ENCODE measurements around the gene COX6B1.
"Not testable (repeated sequence)": the region's sequence is repeated elsewhere in the genome, so short reads cannot be mapped to it uniquely, and the experiment has no call there.

The COX6B1 gene, protein sequence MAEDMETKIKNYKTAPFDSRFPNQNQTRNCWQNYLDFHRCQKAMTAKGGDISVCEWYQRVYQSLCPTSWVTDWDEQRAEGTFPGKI

GRCh38 chr19:35648017-35648961, at the start of gene COX6B1:
COX6B1 (plus strand) TSS chr19:35648323; CDS start chr19:35651244, 2,921 bp downstream.
- no peaks in the 10 kb centered on the region for H3K9me3 ChIP-seq (ENCODE audit: insufficient read depth, low read depth, low read length)
- H3K4me1 ChIP-seq (ENCODE audit: insufficient read depth, low read length) = peaks cover 9% of the 10 kb centered on the region; the same call in 1 of the 2 replicates
- peaks cover 13% of the 10 kb centered on the region for H3K36me3 ChIP-seq (ENCODE audit: insufficient read depth, low read depth, low read length)
- peak within 1 kb of the TSS; percentile 98 for H3K4me3 ChIP-seq (ENCODE audit: low read length)
- no peak within 1 kb of the TSS for H3K27ac ChIP-seq (ENCODE audit: low read length)
- peak within 1 kb of the TSS; percentile 88; the same call in 1 of the 2 replicates for H3K9ac ChIP-seq (ENCODE audit: low read depth, low read length)
- H3K27me3 ChIP-seq (ENCODE audit: insufficient read depth, low read length) = peaks cover 17% of the 10 kb centered on the region

- Histone ChIP-seq H3K9ac (ENCODE audit: low read depth, low read length) (no peak overlapping the region), H3K9me3 (ENCODE audit: insufficient read depth, low read depth, low read length) (no peaks in the 10 kb centered on the region), H3K4me3 (ENCODE audit: low read length) (no peak overlapping the region), H3K27ac (ENCODE audit: low read length) (no peak overlapping the region), H3K36me3 (ENCODE audit: insufficient read depth, low read depth, low read length) (no peaks in the 10 kb centered on the region), H3K27me3 (ENCODE audit: insufficient read depth, low read length) (no peaks in the 10 kb centered on the region; the same call in 1 of the 2 replicates), H3K4me1 (ENCODE audit: insufficient read depth, low read length) (no peaks in the 10 kb centered on the region)
These were observed 46.2 kb upstream of the COX6B1 start for GRCh38 chr19:35601971-35602370.

GRCh38 chr19:35604436-35604835, 43.7 kb upstream of the COX6B1 start:
- not testable (repeated sequence) for H3K9ac ChIP-seq (ENCODE audit: low read depth, low read length); H3K4me1 ChIP-seq (ENCODE audit: insufficient read depth, low read length); H3K27ac ChIP-seq (ENCODE audit: low read length); H3K9me3 ChIP-seq (ENCODE audit: insufficient read depth, low read depth, low read length); H3K4me3 ChIP-seq (ENCODE audit: low read length); H3K36me3 ChIP-seq (ENCODE audit: insufficient read depth, low read depth, low read length); H3K27me3 ChIP-seq (ENCODE audit: insufficient read depth, low read length)

DNA sequence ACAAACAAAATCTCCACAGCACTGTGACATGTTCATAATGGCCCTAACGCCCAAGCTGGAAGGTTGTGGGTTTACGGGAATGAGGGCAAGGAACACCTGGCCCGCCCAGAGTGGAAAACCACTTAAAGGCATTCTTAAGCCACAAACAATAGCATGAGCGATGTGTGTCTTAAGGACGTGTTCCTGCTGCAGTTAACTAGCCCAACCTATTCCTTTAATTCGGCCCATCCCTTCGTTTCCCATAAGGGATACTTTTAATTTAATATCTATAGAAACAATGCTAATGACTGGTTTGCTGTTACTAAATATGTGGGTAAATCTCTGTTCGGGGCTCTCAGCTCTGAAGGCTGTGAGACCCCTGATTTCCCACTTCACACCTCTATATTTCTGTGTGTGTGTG, 41.0 kb upstream of the COX6B1 start:
- not testable (repeated sequence) for H3K27me3 ChIP-seq (ENCODE audit: insufficient read depth, low read length); H3K36me3 ChIP-seq (ENCODE audit: insufficient read depth, low read depth, low read length); H3K9me3 ChIP-seq (ENCODE audit: insufficient read depth, low read depth, low read length); H3K9ac ChIP-seq (ENCODE audit: low read depth, low read length); H3K4me3 ChIP-seq (ENCODE audit: low read length); H3K4me1 ChIP-seq (ENCODE audit: insufficient read depth, low read length); H3K27ac ChIP-seq (ENCODE audit: low read length)

DNA sequence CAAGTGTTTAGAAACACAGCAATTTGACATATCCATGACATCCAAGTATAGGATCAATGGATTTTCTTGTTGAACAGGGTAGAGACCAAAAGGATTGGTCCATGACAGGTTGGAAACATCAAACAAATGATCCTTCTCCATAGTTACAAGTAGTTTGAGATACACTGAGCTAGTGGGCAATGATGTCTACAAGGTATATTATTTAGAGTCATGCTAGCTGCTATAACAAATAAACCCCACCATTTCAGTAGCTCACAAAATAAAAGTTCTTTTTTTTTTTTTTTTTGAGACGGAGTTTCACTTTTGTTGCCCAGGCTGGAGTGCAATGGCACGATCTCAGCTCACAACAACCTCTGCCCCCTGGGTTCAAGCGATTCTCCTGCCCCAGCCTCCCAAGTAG, 40.5 kb upstream of the COX6B1 start:
- 0 out of 2 replicates have a peak, but pooled peaks cover 3% of the 10 kb centered on the region for H3K4me1 ChIP-seq (ENCODE audit: insufficient read depth, low read length)
- no peaks in the 10 kb centered on the region for H3K36me3 ChIP-seq (ENCODE audit: insufficient read depth, low read depth, low read length)
- H3K27me3 ChIP-seq (ENCODE audit: insufficient read depth, low read length) = peaks cover 8% of the 10 kb centered on the region
- no peak overlapping the region for H3K4me3 ChIP-seq (ENCODE audit: low read length)
- H3K9ac ChIP-seq (ENCODE audit: low read depth, low read length) = no peak overlapping the region
- no peak overlapping the region for H3K27ac ChIP-seq (ENCODE audit: low read length)
- H3K9me3 ChIP-seq (ENCODE audit: insufficient read depth, low read depth, low read length) = peaks cover 6% of the 10 kb centered on the region

- Histone ChIP-seq H3K4me1 (ENCODE audit: insufficient read depth, low read length) (0 out of 2 replicates have a peak, but pooled peaks cover 3% of the 10 kb centered on the region), H3K36me3 (ENCODE audit: insufficient read depth, low read depth, low read length) (no peaks in the 10 kb centered on the region), H3K9ac (ENCODE audit: low read depth, low read length) (no peak overlapping the region), H3K27ac (ENCODE audit: low read length) (no peak overlapping the region), H3K4me3 (ENCODE audit: low read length) (no peak overlapping the region), H3K27me3 (ENCODE audit: insufficient read depth, low read length) (peaks cover 8% of the 10 kb centered on the region), H3K9me3 (ENCODE audit: insufficient read depth, low read depth, low read length) (peaks cover 6% of the 10 kb centered on the region)
These were observed 39.9 kb upstream of the COX6B1 start for GRCh38 chr19:35608251-35608650.

DNA sequence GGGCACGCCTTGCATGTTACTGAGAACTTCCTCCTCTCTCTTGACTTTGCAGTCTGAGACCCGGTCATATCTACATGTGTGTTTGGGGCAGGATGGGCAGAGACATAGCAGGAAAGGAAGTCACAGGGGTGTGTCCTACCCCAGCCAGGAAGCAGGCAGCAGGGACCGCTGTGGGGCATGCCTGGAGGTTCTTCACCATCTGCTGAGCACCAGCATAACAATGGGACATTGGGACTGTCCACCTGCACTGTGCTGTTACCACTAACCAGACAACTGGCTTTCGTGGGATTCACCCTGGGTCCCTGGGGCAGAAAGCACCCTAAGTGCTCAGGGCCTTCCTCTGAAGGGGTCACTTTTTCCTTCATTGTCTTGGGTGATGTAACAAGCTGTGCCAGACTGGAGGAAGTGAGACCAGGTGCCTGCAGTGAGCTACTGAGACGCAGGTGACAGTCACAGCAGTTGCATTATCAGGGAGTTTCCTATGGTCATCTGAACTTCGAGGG, 38.2 kb upstream of the COX6B1 start:
- Histone ChIP-seq H3K27me3 (ENCODE audit: insufficient read depth, low read length) (peaks cover 8% of the 10 kb centered on the region), H3K9ac (ENCODE audit: low read depth, low read length) (no peak overlapping the region), H3K4me1 (ENCODE audit: insufficient read depth, low read length) (0 out of 2 replicates have a peak, but pooled peaks cover 3% of the 10 kb centered on the region), H3K4me3 (ENCODE audit: low read length) (no peak overlapping the region), H3K36me3 (ENCODE audit: insufficient read depth, low read depth, low read length) (peaks cover 4% of the 10 kb centered on the region; the same call in 1 of the 2 replicates), H3K9me3 (ENCODE audit: insufficient read depth, low read depth, low read length) (peaks cover 6% of the 10 kb centered on the region), H3K27ac (ENCODE audit: low read length) (no peak overlapping the region)

DNA sequence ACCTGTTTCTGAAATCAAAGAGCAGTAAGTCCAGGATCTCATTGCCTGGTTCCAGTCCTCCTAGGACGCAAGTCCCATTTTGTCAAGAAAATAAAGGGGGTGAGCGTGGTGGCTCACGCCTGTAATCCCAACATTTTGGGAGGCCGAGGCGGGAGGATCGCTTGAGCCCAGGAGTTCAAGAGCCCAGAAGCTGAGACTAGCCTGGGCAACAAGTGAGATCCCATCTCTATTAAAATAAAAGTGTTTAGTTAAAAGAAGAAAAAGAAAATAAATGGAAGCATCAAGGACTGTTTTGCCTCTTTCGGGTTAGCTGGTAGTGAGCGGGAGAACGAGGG, 35.9 kb upstream of the COX6B1 start:
- H3K36me3 ChIP-seq (ENCODE audit: insufficient read depth, low read depth, low read length) = peaks cover 24% of the 10 kb centered on the region
- 0 out of 2 replicates have a peak, but pooled peaks cover 3% of the 10 kb centered on the region for H3K4me1 ChIP-seq (ENCODE audit: insufficient read depth, low read length)
- no peak overlapping the region for H3K27ac ChIP-seq (ENCODE audit: low read length)
- H3K4me3 ChIP-seq (ENCODE audit: low read length) = peak overlapping the region; percentile 84
- H3K27me3 ChIP-seq (ENCODE audit: insufficient read depth, low read length) = peaks cover 8% of the 10 kb centered on the region
- no peak overlapping the region; the same call in 1 of the 2 replicates for H3K9ac ChIP-seq (ENCODE audit: low read depth, low read length)
- H3K9me3 ChIP-seq (ENCODE audit: insufficient read depth, low read depth, low read length) = peaks cover 6% of the 10 kb centered on the region

DNA sequence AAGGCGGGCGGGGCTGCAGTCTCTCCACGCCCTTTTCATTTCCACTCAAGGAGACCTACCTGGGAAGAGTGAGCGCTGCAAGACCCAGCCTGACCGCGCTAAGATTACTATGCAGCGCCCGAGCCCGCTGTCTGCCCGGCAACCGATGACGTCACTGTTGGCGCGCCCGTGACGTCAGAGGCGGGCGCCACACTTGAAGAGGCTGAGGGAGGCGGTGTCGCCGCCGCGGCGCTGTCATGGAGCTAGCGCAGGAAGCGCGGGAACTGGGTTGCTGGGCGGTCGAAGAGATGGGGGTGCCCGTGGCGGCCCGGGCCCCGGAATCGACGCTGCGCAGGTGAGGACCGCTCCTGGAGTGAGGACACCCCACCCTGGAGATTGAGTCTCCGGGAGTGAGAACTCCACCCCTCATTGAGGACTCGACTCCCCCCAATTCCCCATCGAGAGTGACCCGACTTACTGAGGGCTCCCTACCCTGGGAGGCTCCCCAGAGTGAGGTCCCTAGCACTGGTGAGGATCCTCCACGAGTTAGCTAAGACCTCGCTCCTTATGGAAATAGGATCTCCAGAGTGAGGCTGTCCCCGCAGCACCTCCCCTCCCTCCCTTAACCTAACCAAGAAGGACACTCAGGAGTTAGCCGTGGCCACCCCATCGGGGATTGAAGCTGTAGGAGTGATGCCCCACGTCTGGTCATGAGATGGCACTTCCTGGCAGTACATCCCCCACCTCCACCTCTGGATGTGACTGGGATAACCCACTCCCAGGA, 35.4 kb upstream of the COX6B1 start, which contains the start of gene HAUS5:
Gene HAUS5, plus strand, starts transcription at position 177 of the 763 bp plus-strand sequence. Its CDS starts 60 bp downstream, at position 237.
- no peak within 1 kb of the TSS for H3K27ac ChIP-seq (ENCODE audit: low read length)
- peaks cover 29% of the 10 kb centered on the region for H3K36me3 ChIP-seq (ENCODE audit: insufficient read depth, low read depth, low read length)
- 0 out of 2 replicates have a peak, but pooled peaks cover 3% of the 10 kb centered on the region for H3K4me1 ChIP-seq (ENCODE audit: insufficient read depth, low read length)
- peak within 1 kb of the TSS; percentile 84 for H3K4me3 ChIP-seq (ENCODE audit: low read length)
- H3K27me3 ChIP-seq (ENCODE audit: insufficient read depth, low read length) = peaks cover 8% of the 10 kb centered on the region
- peaks cover 1% of the 10 kb centered on the region for H3K9me3 ChIP-seq (ENCODE audit: insufficient read depth, low read depth, low read length)
- H3K9ac ChIP-seq (ENCODE audit: low read depth, low read length) = peak within 1 kb of the TSS; percentile 94

DNA sequence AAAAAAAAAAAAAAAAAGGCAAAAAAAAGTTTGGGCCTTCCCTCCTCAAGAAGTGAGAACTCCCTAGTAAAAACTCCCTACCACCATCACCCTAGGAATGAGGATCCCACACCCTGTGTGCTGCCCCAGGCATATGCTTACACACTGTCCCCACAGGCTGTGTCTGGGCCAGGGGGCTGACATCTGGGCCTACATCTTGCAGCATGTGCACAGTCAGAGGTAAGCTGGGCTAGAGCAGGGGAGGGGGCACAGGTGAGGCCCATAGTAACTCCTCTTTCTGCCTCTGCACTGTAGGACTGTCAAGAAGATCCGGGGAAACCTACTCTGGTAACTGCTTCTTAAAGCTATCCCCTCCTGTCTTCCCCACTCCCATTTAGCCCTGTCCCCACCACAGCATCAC, 34.5 kb upstream of the COX6B1 start:
- Histone ChIP-seq H3K9me3 (ENCODE audit: insufficient read depth, low read depth, low read length) (no peaks in the 10 kb centered on the region), H3K9ac (ENCODE audit: low read depth, low read length) (no peak overlapping the region), H3K4me3 (ENCODE audit: low read length) (peak overlapping the region; percentile 84; the same call in 1 of the 2 replicates), H3K27ac (ENCODE audit: low read length) (no peak overlapping the region), H3K27me3 (ENCODE audit: insufficient read depth, low read length) (peaks cover 8% of the 10 kb centered on the region), H3K4me1 (ENCODE audit: insufficient read depth, low read length) (0 out of 2 replicates have a peak, but pooled peaks cover 3% of the 10 kb centered on the region), H3K36me3 (ENCODE audit: insufficient read depth, low read depth, low read length) (peaks cover 29% of the 10 kb centered on the region)

DNA sequence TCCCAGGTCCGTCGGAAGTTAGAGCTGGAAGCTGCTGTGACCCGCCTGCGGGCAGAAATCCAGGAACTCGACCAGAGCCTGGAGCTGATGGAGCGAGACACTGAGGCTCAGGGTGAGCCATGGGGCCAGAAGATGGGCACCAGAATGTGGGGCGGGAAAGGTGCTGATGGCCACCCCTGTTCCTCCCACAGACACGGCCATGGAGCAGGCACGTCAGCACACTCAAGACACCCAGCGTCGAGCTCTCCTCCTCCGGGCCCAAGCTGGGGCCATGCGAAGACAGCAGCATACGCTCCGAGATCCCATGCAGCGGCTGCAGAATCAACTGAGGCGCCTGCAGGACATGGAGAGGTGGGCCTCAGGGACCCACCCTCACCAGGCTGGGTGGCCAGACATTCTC, 33.1 kb upstream of the COX6B1 start:
- H3K27ac ChIP-seq (ENCODE audit: low read length) = no peak overlapping the region
- 0 out of 2 replicates have a peak, but pooled peaks cover 3% of the 10 kb centered on the region for H3K4me1 ChIP-seq (ENCODE audit: insufficient read depth, low read length)
- no peak overlapping the region for H3K4me3 ChIP-seq (ENCODE audit: low read length)
- H3K9me3 ChIP-seq (ENCODE audit: insufficient read depth, low read depth, low read length) = no peaks in the 10 kb centered on the region
- H3K36me3 ChIP-seq (ENCODE audit: insufficient read depth, low read depth, low read length) = peaks cover 29% of the 10 kb centered on the region
- H3K9ac ChIP-seq (ENCODE audit: low read depth, low read length) = no peak overlapping the region
- peaks cover 8% of the 10 kb centered on the region for H3K27me3 ChIP-seq (ENCODE audit: insufficient read depth, low read length)

Data from iPS-20b (cell line).